ENCODE results near the gene SYDE2. TPM values are rescaled to one million over a fixed set of nuclear protein-coding genes. Genes with fewer than 3 reads are reported as not detected.
A peak's percentile ranks its signal among the peaks of the same experiment; 100 is the strongest.
"Not testable (repeated sequence)": the region's sequence is repeated elsewhere in the genome, so short reads cannot be mapped to it uniquely, and the experiment has no call there.

The SYDE2 gene, protein sequence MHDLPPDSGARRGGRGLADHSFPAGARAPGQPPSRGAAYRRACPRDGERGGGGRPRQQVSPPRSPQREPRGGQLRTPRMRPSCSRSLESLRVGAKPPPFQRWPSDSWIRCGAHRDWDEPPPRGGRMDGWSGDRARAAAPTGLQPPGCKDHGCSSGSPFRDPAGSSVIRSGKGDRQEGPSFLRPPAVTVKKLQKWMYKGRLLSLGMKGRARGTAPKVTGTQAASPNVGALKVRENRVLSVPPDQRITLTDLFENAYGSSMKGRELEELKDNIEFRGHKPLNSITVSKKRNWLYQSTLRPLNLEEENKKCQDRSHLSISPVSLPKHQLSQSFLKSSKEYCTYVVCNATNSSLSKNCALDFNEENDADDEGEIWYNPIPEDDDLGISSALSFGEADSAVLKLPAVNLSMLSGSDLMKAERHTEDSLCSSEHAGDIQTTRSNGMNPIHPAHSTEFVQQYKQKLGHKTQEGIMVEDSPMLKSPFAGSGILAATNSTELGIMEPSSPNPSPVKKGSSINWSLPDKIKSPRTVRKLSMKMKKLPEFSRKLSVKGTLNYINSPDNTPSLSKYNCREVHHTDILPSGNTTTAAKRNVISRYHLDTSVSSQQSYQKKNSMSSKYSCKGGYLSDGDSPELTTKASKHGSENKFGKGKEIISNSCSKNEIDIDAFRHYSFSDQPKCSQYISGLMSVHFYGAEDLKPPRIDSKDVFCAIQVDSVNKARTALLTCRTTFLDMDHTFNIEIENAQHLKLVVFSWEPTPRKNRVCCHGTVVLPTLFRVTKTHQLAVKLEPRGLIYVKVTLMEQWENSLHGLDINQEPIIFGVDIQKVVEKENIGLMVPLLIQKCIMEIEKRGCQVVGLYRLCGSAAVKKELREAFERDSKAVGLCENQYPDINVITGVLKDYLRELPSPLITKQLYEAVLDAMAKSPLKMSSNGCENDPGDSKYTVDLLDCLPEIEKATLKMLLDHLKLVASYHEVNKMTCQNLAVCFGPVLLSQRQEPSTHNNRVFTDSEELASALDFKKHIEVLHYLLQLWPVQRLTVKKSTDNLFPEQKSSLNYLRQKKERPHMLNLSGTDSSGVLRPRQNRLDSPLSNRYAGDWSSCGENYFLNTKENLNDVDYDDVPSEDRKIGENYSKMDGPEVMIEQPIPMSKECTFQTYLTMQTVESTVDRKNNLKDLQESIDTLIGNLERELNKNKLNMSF
- 12.8 and 14.9 TPM in 2 replicates for total RNA-seq
- 4.9 and 5.5 TPM in 2 replicates for polyA plus RNA-seq

DNA sequence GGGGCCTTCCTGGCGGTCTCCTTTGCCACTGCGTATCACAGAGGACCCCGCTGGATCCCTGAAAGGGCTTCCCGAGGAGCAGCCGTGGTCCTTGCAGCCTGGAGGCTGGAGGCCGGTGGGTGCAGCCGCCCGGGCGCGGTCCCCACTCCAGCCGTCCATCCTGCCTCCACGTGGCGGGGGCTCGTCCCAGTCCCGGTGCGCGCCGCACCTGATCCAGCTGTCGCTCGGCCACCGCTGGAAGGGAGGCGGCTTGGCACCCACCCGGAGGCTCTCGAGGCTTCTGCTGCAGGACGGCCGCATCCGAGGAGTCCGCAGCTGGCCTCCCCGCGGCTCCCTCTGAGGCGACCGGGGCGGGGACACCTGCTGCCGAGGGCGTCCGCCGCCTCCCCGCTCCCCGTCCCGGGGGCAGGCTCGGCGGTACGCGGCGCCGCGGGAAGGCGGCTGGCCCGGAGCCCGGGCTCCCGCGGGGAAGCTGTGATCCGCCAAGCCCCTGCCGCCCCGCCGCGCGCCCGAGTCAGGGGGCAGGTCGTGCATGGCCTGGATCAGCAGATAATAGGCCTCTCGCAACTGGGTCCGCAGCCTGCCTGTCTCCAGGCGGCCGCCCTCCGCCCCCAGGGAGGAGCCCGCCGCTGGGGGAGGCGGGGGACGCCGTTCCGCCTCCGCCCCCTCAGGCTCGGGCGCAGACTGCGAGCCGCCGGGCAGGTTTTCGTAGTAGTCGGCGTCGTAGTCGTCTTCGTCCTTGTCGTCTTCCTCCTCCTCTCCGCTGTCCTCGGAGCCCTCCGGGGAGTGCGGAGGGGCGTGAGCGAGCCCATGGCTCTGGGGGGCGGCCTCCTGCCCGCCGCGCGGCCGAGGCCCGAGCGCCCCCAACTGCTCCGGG, at the start of gene SYDE2:
TSS of gene SYDE2 (minus strand) at position 554 of the 877 bp plus-strand sequence. CDS start at position 534, 20 bp downstream.
- Histone ChIP-seq H3K36me3 (replicated peaks; ENCODE audit: insufficient read depth, low read depth) (no peaks in the 10 kb centered on the region), H3K27ac (peak within 1 kb of the TSS; percentile 99), H3K4me1 (ENCODE audit: insufficient read depth) (peaks cover 27% of the 10 kb centered on the region), H3K9me2 (replicated peaks; ENCODE audit: insufficient read depth) (no peaks in the 10 kb centered on the region), H3K27me3 (no peaks in the 10 kb centered on the region), H3K4me3 (peak within 1 kb of the TSS; percentile 92), H2AFZ (peak within 1 kb of the TSS; percentile 98), H4K20me1 (ENCODE audit: insufficient read depth, poor library complexity, severe bottlenecking) (peaks cover 7% of the 10 kb centered on the region), H3K79me2 (peaks cover 47% of the 10 kb centered on the region), H3K4me2 (peak within 1 kb of the TSS; percentile 76), H3K9me3 (ENCODE audit: low read depth) (no peaks in the 10 kb centered on the region)
- 1% methylated on average over 73 of the region's 99 CpGs for WGBS (ENCODE audit: low lambda C conversion rate, missing lambda C conversion rate)
- TF ChIP-seq EZH2phosphoT487 (IDR thresholded peaks at IDR 0.05; ENCODE audit: low read depth, severe bottlenecking, unreplicated experiment) (no peak), EZH2 (IDR thresholded peaks at IDR 0.05; ENCODE audit: borderline replicate concordance) (no peak)
- TF ChIP-seq, protein P1, sequence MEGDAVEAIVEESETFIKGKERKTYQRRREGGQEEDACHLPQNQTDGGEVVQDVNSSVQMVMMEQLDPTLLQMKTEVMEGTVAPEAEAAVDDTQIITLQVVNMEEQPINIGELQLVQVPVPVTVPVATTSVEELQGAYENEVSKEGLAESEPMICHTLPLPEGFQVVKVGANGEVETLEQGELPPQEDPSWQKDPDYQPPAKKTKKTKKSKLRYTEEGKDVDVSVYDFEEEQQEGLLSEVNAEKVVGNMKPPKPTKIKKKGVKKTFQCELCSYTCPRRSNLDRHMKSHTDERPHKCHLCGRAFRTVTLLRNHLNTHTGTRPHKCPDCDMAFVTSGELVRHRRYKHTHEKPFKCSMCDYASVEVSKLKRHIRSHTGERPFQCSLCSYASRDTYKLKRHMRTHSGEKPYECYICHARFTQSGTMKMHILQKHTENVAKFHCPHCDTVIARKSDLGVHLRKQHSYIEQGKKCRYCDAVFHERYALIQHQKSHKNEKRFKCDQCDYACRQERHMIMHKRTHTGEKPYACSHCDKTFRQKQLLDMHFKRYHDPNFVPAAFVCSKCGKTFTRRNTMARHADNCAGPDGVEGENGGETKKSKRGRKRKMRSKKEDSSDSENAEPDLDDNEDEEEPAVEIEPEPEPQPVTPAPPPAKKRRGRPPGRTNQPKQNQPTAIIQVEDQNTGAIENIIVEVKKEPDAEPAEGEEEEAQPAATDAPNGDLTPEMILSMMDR (IDR thresholded peaks at IDR 0.05; ENCODE audit: poor library complexity): no peak
- peak; percentile 91 for DNase-seq (ENCODE audit: low spot score)

DNA sequence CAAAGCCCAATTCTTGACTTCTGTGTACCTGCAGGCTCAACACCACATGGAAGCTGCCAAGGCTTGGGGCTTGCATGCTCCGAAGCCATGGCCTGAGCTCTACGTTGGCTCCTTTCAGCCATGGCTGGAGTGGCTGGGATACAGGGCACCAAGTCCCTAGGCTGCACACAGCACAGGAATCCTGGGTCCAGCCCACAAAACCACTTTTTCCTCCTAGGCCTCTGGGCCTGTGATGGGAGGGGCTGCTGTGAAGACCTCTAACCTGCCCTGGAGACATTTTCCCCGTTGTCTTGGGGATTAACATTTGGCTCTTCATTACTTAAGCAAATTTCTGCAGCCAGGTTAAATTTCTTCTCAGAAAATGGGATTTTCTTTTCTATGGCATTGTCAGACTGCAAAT, 48.2 kb upstream of the SYDE2 start:
- Histone ChIP-seq H3K79me2 (peaks cover 14% of the 10 kb centered on the region), H3K4me1 (ENCODE audit: insufficient read depth) (peaks cover 15% of the 10 kb centered on the region)
- not testable (repeated sequence) for H3K9me3 ChIP-seq (ENCODE audit: low read depth); H3K36me3 ChIP-seq (replicated peaks; ENCODE audit: insufficient read depth, low read depth); H4K20me1 ChIP-seq (ENCODE audit: insufficient read depth, poor library complexity, severe bottlenecking); H3K9me2 ChIP-seq (replicated peaks; ENCODE audit: insufficient read depth); H3K27ac ChIP-seq; H2AFZ ChIP-seq; H3K4me3 ChIP-seq; H3K4me2 ChIP-seq; H3K27me3 ChIP-seq; DNase-seq (ENCODE audit: low spot score)
- 74% methylated on average over 3 of the region's 3 CpGs for WGBS (ENCODE audit: low lambda C conversion rate, missing lambda C conversion rate)

DNA sequence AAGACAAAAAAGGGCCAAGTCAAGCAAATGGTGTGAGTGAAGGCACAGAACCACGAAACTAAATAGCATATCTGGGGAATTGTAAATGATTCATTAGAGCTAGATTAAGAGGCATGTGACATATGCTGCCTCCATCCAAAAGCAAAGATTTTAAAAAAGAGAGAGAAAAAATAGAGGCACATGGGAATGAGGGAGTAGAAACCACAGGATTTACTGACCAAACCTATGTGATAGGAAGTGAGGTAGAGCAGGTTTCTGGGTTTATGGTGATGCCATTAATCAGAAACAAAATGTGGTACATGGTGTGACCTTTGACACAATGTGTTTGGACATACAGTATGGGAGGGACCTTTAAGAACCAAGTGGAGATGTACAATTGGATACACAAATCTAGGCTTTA, 45.1 kb upstream of the SYDE2 start:
- Histone ChIP-seq H3K79me2 (no peaks in the 10 kb centered on the region), H3K9me2 (replicated peaks; ENCODE audit: insufficient read depth) (no peaks in the 10 kb centered on the region), H3K9me3 (ENCODE audit: low read depth) (no peaks in the 10 kb centered on the region), H3K27me3 (no peaks in the 10 kb centered on the region), H3K4me3 (no peak overlapping the region), H4K20me1 (ENCODE audit: insufficient read depth, poor library complexity, severe bottlenecking) (no peaks in the 10 kb centered on the region), H3K27ac (peak overlapping the region; percentile 90), H3K4me2 (no peak overlapping the region), H3K4me1 (ENCODE audit: insufficient read depth) (peaks cover 24% of the 10 kb centered on the region), H2AFZ (no peak overlapping the region), H3K36me3 (replicated peaks; ENCODE audit: insufficient read depth, low read depth) (no peaks in the 10 kb centered on the region)
- DNase-seq (ENCODE audit: low spot score): no peak
- TF ChIP-seq, protein P1 (IDR thresholded peaks at IDR 0.05; ENCODE audit: poor library complexity): no peak
- TF ChIP-seq EZH2phosphoT487 (IDR thresholded peaks at IDR 0.05; ENCODE audit: low read depth, severe bottlenecking, unreplicated experiment) (no peak), EZH2 (IDR thresholded peaks at IDR 0.05; ENCODE audit: borderline replicate concordance) (no peak)
- WGBS (ENCODE audit: low lambda C conversion rate, missing lambda C conversion rate): 83% methylated on average over 1 of the region's 1 CpG

Data from hepatocyte (in vitro differentiated cells).